Stimulated activated CD8-positive, alpha-beta memory T cell treated with anti-CD3 and anti-CD28 coated beads, Interleukin-4, amount 100 ng/mL, for 1 hour (primary cell): ENCODE results near the gene FASN.

Experiments used
- DNase-seq, 2 donors: peaks; one replicate each; pipeline ENCODE4 v3.0.0-alpha.2; 2020; ENCODE audit warnings: low read depth in 2 of 2, low spot score in 1 of 2

The FASN gene

GRCh38 chr17:82103553-82104451, 5.8 kb upstream of the FASN start:
- DNase-seq, result no peak

- DNase-seq, result no peak
Observed at GRCh38 chr17:82101767-82102679, 4.0 kb upstream of the FASN start.

DNA sequence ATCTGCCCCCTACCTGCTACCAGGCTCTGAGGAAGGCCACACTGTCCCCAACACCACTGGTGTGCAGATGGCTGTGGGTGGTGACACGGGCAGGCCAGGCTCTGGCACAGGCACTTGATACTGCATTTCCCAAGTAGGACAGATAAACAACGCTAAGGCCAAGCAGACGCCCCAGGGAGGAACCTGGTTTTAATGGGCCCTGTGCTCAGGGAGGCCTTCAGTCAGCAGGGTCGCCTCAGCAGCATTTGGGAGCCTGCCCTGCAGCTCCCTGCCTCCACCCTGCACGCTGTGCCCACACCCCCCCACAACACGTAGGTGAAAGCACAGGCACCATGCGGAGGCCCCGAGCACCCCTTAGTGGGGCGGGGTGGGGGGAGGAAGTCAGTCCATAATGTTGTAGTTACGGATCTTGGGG, 3.3 kb upstream of the FASN start:
- no peak for DNase-seq

- DNase-seq, result no peak
Observed at GRCh38 chr17:82100502-82101298, 2.7 kb upstream of the FASN start.

DNA sequence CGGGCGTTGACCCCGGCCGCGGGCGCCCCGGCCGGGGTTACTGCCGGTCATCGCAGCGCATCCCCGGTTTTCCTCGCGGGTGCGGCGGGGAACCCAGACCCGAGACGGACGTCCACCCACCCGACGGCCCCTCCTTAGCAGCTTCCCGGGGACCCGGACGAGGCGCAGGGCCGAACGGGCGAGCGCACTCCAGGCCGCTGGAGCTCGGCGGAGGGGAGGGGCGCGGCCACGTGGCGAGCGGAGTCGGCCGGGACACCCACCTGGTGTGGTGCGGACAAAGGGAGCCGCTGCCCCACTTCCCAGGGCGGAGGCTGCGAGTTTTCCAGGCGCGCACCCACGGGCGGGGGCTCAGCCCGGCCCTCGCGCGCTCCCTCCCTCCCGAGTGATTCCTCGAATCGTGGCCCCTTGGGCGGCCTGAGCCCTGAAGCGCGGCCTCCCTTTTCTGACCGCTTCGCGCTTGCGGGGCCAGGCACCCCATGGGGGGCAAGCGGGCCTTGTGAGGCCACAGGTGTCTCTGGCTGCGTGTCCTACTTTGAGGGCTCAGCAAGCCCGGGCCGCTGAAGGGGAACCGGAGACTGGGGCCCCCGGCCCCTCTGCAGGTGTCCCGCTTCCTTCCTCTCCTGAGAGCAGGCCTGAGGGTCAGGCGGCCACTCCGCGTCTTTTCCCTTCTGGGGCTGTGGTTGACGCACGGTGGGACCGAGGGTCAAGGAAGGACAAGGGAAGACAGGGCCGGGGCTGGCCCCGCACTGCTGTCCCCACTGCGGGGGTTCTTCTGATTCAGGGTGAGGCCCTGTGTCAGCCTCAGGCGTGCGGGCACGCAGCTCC, 1.1 kb upstream of the FASN start:
- DNase-seq, result no peak

GRCh38 chr17:82097919-82098168, 192 bp downstream of the FASN start:
- no peak for DNase-seq

- no peak for DNase-seq
Observed at GRCh38 chr17:82097184-82097918, 685 bp downstream of the FASN start.

DNA sequence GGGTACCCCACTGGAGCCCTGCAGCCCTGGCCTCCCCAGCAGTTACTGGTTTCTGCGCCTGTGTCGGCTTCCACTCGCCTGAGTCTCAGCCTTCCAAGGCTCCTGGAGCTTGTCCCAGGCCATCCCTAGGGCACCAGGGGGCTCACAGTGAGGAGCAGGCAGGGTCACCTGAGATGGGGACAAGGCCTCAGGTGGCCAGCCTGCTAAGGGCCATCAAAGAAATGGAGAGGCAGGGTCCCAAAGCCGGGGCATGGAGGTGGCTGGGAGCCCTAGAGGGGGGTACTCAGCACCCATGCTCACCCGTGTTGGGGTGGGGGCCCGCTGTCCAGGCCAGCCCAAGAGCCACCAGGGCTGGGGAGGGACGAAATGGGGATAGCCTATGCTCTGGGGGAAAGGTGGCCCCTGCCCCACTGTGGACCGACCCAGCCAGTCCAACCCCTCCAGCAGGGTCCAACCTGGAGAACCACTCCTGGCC, 1.3 kb downstream of the FASN start:
- DNase-seq, result no peak

- DNase-seq, result no peak
Observed at GRCh38 chr17:82095777-82096708, 2.0 kb downstream of the FASN start.

DNA sequence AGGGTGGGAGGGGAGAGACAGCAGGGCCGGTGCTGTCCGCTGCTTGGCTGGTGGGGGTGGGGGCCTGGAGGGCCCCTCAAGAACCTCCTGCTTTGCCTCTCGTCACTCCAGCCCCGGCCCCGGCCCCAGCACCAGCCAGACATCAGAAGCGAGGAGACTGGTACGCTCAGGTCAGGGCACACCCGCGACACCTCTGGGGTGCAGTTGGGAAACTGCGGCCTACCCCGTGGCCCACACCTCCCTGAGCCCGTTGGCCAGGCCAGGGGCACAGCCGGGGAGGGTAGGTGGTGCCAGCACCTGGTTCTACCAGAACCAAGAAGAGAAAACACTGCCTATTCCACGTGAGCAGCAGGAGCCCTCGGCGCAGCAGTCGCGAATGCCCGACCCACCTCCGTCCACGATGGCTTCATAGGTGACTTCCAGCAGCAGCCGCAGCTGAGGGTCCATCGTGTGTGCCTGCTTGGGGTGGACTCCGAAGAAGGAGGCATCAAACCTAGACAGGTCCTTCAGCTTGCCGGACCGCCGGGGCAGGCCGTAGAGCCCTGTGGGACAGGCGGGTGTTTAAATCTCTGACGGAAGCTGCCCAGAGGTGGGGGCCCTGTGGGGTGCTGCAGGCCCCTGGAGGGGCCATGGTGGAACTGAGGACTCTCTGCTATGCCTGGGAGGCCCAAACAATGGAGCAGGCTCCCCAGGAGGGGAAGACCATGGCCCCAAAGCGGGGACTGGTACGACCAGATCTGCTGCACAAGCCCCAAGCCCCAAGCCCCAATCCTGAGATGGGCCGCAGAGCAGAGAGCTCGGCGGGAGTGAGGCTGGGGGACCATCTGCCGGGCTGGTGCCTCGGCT, 2.9 kb downstream of the FASN start:
- DNase-seq, result no peak

- no peak for DNase-seq
Observed at GRCh38 chr17:82092995-82093751, 4.9 kb downstream of the FASN start.

GRCh38 chr17:82092628-82092994, 5.4 kb downstream of the FASN start:
- DNase-seq, result no peak

DNA sequence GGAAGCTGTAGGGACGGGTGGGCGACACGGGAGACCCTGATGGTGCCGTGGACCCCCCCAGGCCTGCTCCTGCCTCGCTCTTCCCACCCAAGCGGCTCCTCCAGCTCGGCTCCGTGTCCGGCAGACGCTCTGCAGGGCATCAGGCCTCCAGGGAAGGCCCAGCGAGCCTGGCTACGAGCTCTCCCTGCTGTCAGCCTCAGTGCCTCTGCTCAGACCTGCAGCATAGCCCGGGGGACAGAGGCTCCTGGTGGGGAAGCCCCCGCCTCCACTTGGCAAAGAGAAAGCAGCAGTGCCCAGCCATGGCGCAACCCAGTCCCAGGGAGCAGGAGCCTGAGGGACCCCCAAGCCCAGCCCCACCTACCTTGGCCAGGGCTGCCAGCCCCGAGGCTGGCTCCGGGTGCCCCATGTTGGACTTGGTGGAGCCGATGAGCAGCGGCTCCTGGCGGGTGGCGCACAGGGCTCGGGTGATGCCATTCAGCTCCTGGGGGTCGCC, 5.9 kb downstream of the FASN start:
- DNase-seq, result no peak

DNA sequence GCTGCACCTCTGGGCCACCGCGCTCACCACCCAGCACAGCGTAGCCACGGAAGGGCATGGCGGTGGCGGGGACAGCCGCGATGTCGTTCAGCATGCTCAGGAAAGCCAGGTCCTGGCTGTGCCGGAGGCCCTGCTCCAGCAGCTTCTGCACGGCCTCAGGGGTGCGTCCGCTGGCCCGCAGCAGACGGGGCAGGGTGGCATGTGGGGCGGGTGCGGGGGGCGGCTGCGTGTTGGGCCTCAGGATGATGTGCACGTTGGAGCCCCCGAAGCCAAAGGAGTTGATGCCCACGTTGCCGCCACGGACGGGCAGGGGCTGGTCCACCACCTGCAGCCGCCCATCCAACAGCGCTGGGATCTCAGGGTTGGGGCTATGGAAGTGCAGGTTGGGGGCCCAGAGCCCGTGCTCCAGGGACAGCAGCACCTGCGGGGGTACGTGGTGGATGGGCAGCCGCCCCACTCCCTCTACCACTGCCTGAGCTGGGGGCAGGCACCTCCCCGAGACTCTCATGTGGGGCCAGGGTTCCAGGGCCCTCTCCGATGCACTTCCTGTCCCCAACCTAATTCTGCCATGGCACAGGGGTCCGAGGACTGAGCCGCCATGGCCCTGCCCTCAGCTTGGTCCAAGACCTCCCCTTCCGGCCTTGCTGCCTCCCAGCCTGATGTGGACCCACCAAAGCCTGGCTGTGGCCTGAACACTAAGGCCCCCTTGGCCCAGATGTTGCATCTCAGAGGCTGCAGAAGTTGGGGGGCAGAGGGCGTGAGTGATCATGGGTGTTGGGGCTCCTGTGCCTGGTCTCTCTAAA, 6.6 kb downstream of the FASN start:
- no peak for DNase-seq

- no peak for DNase-seq
Observed at GRCh38 chr17:82090549-82091263, 7.3 kb downstream of the FASN start.
